Nephron (organoid): ENCODE results near the gene ZBTB42.

ENCODE experiments used
- H3K27ac Mint-ChIP-seq, 3 experiments: 2 replicates each; pipeline ENCODE4 v1.8.0; 2020; ENCODE audit warnings: mixed read lengths in 3 of 3, mild to moderate bottlenecking in 2 of 3, moderate library complexity in 1 of 3
- H3K27me3 Mint-ChIP-seq: 2 replicates; pipeline ENCODE4 v1.8.0; 2021; ENCODE audit warnings: low read depth, mild to moderate bottlenecking, moderate library complexity, mixed read lengths
- H3K36me3 Mint-ChIP-seq: 2 replicates; pipeline ENCODE4 v1.8.0; 2020; ENCODE audit warnings: low read depth, mixed read lengths
- H3K4me1 Mint-ChIP-seq: 2 replicates; pipeline ENCODE4 v1.8.0; 2020; ENCODE audit warnings: mixed read lengths
- H3K4me3 Mint-ChIP-seq, 3 experiments: 2 replicates each; pipeline ENCODE4 v1.8.0; 2020; ENCODE audit warnings: mild to moderate bottlenecking in 3 of 3, mixed read lengths in 3 of 3, moderate library complexity in 2 of 3
- H3K9me3 Mint-ChIP-seq: 2 replicates; pipeline ENCODE4 v1.8.0; 2020; ENCODE audit warnings: mixed read lengths
- TF ChIP-seq, protein P1 (sequence below), 3 experiments: fragments of 200-600 bp; sonication (generic); IDR thresholded peaks; one replicate each; pipeline ENCODE4 v1.5.0; 2021; ENCODE audit warnings: antibody characterized with exemption in 3 of 3; ENCODE audit not compliant: unreplicated experiment in 3 of 3

Gene ZBTB42

GRCh38 chr14:104768437-104769323, 32.2 kb upstream of the ZBTB42 start:
- H3K27me3 Mint-ChIP-seq, result no peaks in the 10 kb centered on the region
- TF ChIP-seq, protein P1, sequence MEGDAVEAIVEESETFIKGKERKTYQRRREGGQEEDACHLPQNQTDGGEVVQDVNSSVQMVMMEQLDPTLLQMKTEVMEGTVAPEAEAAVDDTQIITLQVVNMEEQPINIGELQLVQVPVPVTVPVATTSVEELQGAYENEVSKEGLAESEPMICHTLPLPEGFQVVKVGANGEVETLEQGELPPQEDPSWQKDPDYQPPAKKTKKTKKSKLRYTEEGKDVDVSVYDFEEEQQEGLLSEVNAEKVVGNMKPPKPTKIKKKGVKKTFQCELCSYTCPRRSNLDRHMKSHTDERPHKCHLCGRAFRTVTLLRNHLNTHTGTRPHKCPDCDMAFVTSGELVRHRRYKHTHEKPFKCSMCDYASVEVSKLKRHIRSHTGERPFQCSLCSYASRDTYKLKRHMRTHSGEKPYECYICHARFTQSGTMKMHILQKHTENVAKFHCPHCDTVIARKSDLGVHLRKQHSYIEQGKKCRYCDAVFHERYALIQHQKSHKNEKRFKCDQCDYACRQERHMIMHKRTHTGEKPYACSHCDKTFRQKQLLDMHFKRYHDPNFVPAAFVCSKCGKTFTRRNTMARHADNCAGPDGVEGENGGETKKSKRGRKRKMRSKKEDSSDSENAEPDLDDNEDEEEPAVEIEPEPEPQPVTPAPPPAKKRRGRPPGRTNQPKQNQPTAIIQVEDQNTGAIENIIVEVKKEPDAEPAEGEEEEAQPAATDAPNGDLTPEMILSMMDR (IDR thresholded peaks at IDR 0.05; ENCODE audit: unreplicated experiment in 3 of 3), result peak; percentile 87 to 94 (median 90)
- no peak overlapping the region for H3K4me3 Mint-ChIP-seq
- peaks cover 56% of the 10 kb centered on the region for H3K36me3 Mint-ChIP-seq
- H3K27ac Mint-ChIP-seq, result peak overlapping the region in 1 of 3 experiments; percentile 60
- peaks cover 8% of the 10 kb centered on the region for H3K4me1 Mint-ChIP-seq
- peaks cover 6% of the 10 kb centered on the region for H3K9me3 Mint-ChIP-seq

- Mint-ChIP-seq H3K4me3 (no peak overlapping the region), H3K27me3 (no peaks in the 10 kb centered on the region), H3K36me3 (peaks cover 56% of the 10 kb centered on the region), H3K9me3 (peaks cover 6% of the 10 kb centered on the region), H3K4me1 (peaks cover 8% of the 10 kb centered on the region), H3K27ac (peak overlapping the region in 2 of 3 experiments; percentile 39 to 60)
- TF ChIP-seq, protein P1 (IDR thresholded peaks at IDR 0.05; ENCODE audit: unreplicated experiment in 3 of 3), result no peak
Measured at GRCh38 chr14:104769324-104770071, 31.4 kb upstream of the ZBTB42 start.

DNA sequence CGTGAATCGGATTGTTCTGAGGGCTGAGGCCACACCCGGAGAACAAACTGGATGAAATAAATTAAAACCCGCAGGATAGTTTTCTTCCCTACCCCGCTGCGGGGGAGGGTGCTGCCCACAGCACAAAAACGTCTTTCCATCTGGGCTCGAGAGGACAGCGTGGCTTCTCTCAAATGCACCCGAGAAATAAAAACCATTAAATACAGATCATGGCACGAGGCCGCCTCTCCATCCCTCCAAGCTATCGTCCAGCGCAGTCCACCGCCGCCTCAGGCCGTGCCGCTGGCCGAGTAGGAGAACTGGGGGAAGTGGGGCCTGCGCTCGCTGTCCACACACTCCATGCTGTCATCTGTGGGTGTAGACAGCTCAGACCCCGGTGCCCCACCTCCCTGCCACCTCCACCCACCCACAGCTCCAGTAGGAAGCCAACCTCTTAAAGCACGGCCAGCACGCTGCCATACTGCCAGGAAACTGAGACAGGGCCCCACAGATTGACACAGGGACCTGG, 30.8 kb upstream of the ZBTB42 start:
- TF ChIP-seq, protein P1 (IDR thresholded peaks at IDR 0.05; ENCODE audit: unreplicated experiment in 3 of 3), result no peak
- no peaks in the 10 kb centered on the region for H3K27me3 Mint-ChIP-seq
- no peak overlapping the region for H3K4me3 Mint-ChIP-seq
- peaks cover 6% of the 10 kb centered on the region for H3K9me3 Mint-ChIP-seq
- peaks cover 55% of the 10 kb centered on the region for H3K36me3 Mint-ChIP-seq
- peaks cover 8% of the 10 kb centered on the region for H3K4me1 Mint-ChIP-seq
- peak overlapping the region in 2 of 3 experiments; percentile 39 to 53 for H3K27ac Mint-ChIP-seq

DNA sequence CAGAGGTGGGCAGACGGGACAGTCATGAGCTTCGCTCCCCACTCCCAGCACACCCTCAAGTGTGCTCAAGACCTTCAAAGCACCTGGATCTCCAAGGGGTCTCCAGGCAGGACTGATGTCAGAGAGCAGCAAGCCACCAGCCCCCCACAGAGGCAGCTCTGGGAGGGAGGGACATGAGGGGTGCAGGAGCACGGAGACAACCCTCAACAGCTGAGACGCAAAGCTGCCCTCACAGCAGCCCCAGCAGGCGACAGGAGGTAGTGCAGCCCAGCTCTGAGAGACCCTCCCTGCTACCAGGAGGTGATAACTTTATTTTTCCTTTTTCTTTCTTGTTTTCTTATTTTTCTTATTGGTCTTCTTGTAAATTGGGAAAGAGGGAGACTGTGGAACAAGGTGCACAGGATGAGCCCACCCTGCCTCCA, 30.0 kb upstream of the ZBTB42 start:
- peaks cover 47% of the 10 kb centered on the region for H3K36me3 Mint-ChIP-seq
- no peaks in the 10 kb centered on the region for H3K9me3 Mint-ChIP-seq
- TF ChIP-seq, protein P1 (IDR thresholded peaks at IDR 0.05; ENCODE audit: unreplicated experiment in 3 of 3), result peak; percentile 22 to 48 (median 42)
- H3K4me1 Mint-ChIP-seq, result peaks cover 8% of the 10 kb centered on the region
- no peaks in the 10 kb centered on the region for H3K27me3 Mint-ChIP-seq
- no peak overlapping the region for H3K27ac Mint-ChIP-seq
- no peak overlapping the region for H3K4me3 Mint-ChIP-seq

DNA sequence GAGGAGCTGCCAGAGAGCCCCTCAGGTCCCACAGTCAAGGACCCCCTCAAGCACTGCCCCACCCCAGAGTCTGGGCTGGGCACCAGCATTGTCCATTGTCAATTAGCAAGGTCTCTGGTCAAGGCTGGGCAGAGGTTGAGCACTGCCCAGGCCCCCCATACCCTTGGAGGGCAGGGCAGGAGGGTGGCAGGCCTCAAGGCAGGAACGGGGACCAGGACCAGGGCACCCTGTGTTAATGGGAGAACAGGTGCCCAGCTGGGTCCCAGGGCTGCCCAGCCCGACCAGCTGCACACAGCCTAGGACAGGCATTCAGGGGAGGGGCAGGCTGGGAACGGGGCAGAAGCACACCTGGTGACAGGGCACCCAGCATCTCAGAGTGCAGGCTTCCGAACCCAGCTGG, 29.5 kb upstream of the ZBTB42 start:
- no peak overlapping the region for H3K27ac Mint-ChIP-seq
- H3K9me3 Mint-ChIP-seq, result no peaks in the 10 kb centered on the region
- H3K27me3 Mint-ChIP-seq, result no peaks in the 10 kb centered on the region
- H3K4me1 Mint-ChIP-seq, result peaks cover 8% of the 10 kb centered on the region
- peaks cover 43% of the 10 kb centered on the region for H3K36me3 Mint-ChIP-seq
- H3K4me3 Mint-ChIP-seq, result no peak overlapping the region
- TF ChIP-seq, protein P1 (IDR thresholded peaks at IDR 0.05; ENCODE audit: unreplicated experiment in 3 of 3), result no peak
